WI38 (cell line): ENCODE measurements around the gene CIB1.
"Not testable (repeated sequence)": the region's sequence is repeated elsewhere in the genome, so short reads cannot be mapped to it uniquely, and the experiment has no call there.

ENCODE experiments used
- H3K4me3 ChIP-seq: 2 replicates; pipeline ENCODE4 v1.5.1; 2011; ENCODE audit warnings: low read depth, mild to moderate bottlenecking, control low read depth, low read length
- TF ChIP-seq, protein P1 (sequence below): IDR thresholded peaks from 2 replicates; pipeline ENCODE4 v1.5.1; 2012; ENCODE audit warnings: low read depth, mild to moderate bottlenecking, control low read depth, low read length

Gene CIB1

GRCh38 chr15:90191344-90191687, 42.4 kb downstream of the CIB1 start:
- TF ChIP-seq, protein P1, sequence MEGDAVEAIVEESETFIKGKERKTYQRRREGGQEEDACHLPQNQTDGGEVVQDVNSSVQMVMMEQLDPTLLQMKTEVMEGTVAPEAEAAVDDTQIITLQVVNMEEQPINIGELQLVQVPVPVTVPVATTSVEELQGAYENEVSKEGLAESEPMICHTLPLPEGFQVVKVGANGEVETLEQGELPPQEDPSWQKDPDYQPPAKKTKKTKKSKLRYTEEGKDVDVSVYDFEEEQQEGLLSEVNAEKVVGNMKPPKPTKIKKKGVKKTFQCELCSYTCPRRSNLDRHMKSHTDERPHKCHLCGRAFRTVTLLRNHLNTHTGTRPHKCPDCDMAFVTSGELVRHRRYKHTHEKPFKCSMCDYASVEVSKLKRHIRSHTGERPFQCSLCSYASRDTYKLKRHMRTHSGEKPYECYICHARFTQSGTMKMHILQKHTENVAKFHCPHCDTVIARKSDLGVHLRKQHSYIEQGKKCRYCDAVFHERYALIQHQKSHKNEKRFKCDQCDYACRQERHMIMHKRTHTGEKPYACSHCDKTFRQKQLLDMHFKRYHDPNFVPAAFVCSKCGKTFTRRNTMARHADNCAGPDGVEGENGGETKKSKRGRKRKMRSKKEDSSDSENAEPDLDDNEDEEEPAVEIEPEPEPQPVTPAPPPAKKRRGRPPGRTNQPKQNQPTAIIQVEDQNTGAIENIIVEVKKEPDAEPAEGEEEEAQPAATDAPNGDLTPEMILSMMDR = no peak
- no peak overlapping the region for H3K4me3 ChIP-seq

DNA sequence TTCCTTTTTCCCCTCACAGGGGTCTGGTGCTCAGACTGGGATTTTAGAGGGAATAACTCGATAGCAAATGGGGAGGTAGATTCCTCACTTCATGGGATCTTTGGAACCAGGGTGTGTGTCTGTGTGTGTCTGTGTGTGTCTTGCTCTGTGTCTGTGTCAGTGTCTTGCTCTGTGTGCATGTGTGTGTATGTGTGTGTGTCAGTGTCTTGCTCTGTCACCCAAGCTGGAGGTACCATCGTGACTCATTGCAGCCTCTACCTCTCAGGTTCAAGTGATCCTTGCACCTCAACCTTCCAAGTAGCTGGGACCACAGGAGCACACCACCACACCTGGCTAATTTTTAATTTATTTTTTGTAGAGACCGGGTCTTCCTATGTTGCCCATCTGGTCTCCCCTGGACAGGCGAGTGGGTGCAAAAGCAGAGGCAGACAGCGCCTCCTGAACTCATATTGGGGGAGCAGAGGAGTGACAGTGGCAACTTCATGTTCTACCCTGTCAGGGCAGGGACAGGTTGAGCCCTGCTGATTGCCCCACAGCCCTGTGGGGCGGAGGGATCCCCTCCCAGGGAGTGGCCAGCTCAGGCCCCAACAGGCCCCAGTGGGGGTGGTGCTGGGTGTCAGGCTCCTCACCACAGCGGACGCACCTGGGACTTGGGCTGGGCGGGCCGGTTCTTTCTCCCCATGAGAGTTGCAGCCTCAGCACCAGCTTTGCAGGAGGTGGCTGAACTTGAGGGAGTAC, 43.0 kb downstream of the CIB1 start:
- TF ChIP-seq, protein P1 = no peak
- no peak overlapping the region for H3K4me3 ChIP-seq

DNA sequence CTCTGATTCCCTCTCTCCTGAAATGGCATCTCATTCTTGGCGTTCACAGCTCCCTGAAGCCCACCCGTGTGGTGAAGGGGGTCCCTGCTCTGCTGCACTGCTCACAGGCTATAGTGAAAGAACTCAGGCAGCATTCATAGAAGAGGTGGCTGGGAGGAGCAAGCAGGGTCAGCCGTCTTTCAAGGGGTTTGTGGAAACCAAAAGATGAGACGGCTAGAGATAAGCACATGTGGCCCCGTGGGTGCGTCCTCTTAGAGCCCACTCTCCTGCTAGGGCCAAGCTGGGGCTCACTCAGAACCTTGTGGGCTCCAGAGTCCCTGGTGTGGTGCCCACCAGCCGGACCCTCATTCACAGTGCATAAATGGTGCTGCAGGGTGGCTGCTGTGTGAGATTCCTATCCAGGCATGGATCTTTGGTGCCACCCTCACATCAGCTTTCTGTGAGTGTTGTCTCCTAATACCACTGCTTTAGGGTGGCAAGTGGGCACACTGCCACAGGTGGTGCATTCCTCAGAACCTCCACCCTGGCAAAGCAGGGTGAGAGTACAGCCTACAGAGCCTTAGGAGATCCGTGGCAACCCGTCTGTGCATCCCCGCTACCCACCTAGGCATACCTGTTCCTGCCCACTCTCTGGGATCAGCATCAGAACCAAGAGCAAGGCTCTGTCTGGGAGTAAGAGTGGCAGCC, 43.8 kb downstream of the CIB1 start:
- TF ChIP-seq, protein P1 = no peak
- H3K4me3 ChIP-seq = no peak overlapping the region

- H3K4me3 ChIP-seq = no peak overlapping the region
- TF ChIP-seq, protein P1 = no peak
These were observed 44.6 kb downstream of the CIB1 start for GRCh38 chr15:90188914-90189748.

DNA sequence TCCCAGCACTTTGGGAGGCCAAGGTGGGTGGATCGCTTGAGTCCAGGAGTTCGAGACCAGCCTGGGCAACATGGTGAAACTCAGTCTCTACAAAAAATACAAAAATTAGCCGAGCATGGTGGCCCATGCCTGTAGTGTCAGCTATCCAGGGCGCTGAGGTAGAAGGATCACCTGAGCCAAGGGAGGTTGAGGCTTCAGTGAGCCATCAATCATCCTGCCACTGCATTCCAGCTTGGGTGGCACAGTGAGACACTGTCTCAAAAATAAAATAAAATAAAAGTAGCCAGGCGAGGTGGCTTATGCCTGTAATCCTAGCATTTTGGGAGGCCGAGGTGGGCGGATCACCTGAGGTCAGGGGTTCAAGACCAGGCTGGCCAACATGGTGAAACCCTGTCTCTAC, 45.7 kb downstream of the CIB1 start:
- H3K4me3 ChIP-seq = not testable (repeated sequence)

DNA sequence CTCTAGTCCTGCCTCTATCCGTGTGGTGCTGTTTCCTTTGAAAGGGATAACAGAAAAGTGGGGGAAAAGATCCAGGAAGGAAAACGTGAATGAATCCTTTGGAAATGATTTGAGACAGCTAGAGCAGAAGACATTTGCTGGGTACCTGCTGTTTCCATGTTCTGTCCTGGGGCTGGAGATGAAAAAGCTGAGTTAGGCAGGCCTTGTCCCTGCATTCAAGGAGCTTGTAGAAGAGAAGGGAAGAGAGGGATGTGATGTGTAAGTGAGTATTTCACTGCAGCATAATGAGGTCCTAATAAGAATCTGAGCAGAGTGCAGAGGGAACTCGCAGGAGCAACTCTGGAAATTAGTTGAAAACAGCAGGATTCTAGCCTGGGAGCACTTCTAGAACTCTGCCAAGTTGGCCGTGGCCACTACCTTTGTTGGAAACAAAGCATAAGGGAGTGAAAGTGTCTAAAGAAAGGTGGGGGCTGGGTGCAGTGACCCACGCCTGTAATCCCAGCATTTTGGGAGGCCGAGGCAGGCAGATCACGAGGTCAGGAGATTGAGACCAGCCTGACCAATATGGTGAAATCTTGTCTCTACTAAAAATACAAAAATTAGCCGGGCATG, 46.4 kb downstream of the CIB1 start:
- no peak overlapping the region for H3K4me3 ChIP-seq
- TF ChIP-seq, protein P1 = no peak

DNA sequence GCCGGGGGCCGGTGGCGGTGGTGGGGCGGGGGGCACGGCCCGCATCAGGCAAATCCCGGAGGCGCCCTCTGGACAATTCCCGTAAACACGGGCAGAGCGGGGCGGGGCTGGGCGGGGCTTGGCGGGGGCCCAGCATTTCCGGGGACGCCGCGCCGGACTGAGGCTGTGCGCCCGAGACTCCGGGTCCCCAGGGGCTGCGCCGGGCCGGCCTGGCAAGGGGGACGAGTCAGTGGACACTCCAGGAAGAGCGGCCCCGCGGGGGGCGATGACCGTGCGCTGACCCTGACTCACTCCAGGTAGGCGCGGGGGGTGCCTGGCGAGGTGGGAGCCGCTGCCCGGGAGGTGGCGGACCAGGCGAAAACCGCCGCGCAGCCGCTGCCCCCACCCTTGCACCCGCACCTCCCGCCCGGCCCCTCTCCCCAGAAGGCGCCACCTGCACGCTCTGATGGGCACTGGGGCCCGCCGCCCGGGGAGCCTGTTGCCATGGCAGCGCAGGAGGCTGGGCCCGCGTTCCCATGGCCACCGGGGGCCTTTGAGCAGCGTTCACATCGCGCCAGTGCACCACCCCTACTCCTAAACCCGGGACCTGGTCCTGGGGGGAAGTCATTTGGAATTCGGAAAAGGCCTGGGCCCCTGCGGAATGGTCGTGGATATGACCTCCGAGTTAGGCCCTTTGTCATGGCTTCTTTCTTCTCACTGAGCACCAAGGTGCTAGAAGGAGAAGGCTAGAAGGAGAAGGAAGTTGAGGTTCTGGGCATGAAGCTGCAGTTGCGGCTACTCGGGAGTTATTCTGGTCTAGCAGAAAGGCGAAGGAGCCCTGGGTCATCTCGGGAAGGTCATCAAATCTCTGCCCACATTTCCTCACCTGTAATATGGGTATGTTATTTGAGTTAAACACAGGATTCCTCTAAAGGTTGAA, 48.7 kb downstream of the CIB1 start:
- peak overlapping the region; percentile 63 for H3K4me3 ChIP-seq
- TF ChIP-seq, protein P1 = no peak
